GM23248 (cell line): ENCODE measurements around the gene ZBTB7C. TPM values are rescaled to one million over a fixed set of nuclear protein-coding genes. Genes with fewer than 3 reads are reported as not detected.

Experiments
- DNase-seq: peaks from one replicate; pipeline ENCODE4 v3.0.0-alpha.2; 2015
- H2AFZ ChIP-seq: fragments of 200-600 bp; sonication (generic); 2 replicates; pipeline ENCODE4 v1.6.1; 2016; ENCODE audit warnings: antibody characterized with exemption
- H3F3A ChIP-seq: fragments of 200-600 bp; sonication (generic); 2 replicates; pipeline ENCODE4 v1.6.1; 2016; ENCODE audit warnings: mild to moderate bottlenecking, antibody characterized with exemption, mixed run types; ENCODE audit not compliant: insufficient read depth
- H3K27ac ChIP-seq: fragments of 200-600 bp; sonication (generic); 2 replicates; pipeline ENCODE4 v1.5.1; 2016; ENCODE audit warnings: mild to moderate bottlenecking
- H3K27me3 ChIP-seq: fragments of 200-600 bp; sonication (generic); replicated peaks from 2 replicates; pipeline ENCODE4 v1.6.1; 2016; ENCODE audit warnings: mild to moderate bottlenecking; ENCODE audit not compliant: insufficient read depth
- H3K36me3 ChIP-seq: fragments of 200-600 bp; sonication (generic); 2 replicates; pipeline ENCODE4 v1.6.1; 2016; ENCODE audit warnings: low read depth, mild to moderate bottlenecking
- H3K4me1 ChIP-seq: fragments of 200-600 bp; sonication (generic); 2 replicates; pipeline ENCODE4 v1.6.1; 2016; ENCODE audit warnings: mild to moderate bottlenecking; ENCODE audit not compliant: insufficient read depth
- H3K4me2 ChIP-seq: fragments of 200-600 bp; sonication (generic); one replicate; pipeline ENCODE4 v1.6.1; 2016; ENCODE audit warnings: mild to moderate bottlenecking; ENCODE audit not compliant: unreplicated experiment
- H3K4me3 ChIP-seq: fragments of 200-600 bp; sonication (generic); 2 replicates; pipeline ENCODE4 v1.5.1; 2016; ENCODE audit warnings: mild to moderate bottlenecking
- H3K79me2 ChIP-seq: fragments of 200-600 bp; sonication (generic); 2 replicates; pipeline ENCODE4 v1.6.1; 2016; ENCODE audit warnings: mild to moderate bottlenecking; ENCODE audit not compliant: insufficient read depth
- H3K9ac ChIP-seq: fragments of 200-600 bp; sonication (generic); 2 replicates; pipeline ENCODE4 v1.6.1; 2016; ENCODE audit warnings: mild to moderate bottlenecking
- H3K9me2 ChIP-seq: fragments of 200-600 bp; sonication (generic); 2 replicates; pipeline ENCODE4 v1.6.1; 2016; ENCODE audit warnings: mixed run types, mild to moderate bottlenecking, moderate library complexity; ENCODE audit not compliant: insufficient read depth
- H3K9me3 ChIP-seq: fragments of 200-600 bp; sonication (generic); one replicate; pipeline ENCODE4 v1.6.1; 2017; ENCODE audit warnings: low read depth
- H4K20me1 ChIP-seq: fragments of 200-600 bp; sonication (generic); 2 replicates; pipeline ENCODE4 v1.6.0; 2016; ENCODE audit not compliant: insufficient read depth
- EZH2 ChIP-seq: fragments of 200-600 bp; sonication (generic); IDR thresholded peaks from 2 replicates; pipeline ENCODE4 v1.6.1; 2018; ENCODE audit warnings: antibody characterized with exemption, mild to moderate bottlenecking; ENCODE audit not compliant: insufficient read depth, poor library complexity, severe bottlenecking
- EZH2phosphoT487 ChIP-seq: fragments of 200-600 bp; sonication (generic); IDR thresholded peaks from 2 replicates; pipeline ENCODE4 v1.6.1; 2018; ENCODE audit warnings: antibody characterized with exemption, moderate library complexity, mild to moderate bottlenecking, low read depth; ENCODE audit not compliant: insufficient read depth
- WGBS, 2 experiments: methylation state at CpG; one replicate each; pipeline ENCODE4 v1.1.6; 2015 to 2017; ENCODE audit warnings: low lambda C conversion rate in 2 of 2, low coverage in 1 of 2; ENCODE audit errors: missing lambda C conversion rate in 2 of 2; 5-methylcytosine and 5-hydroxymethylcytosine counted together
- in situ Hi-C: fragments of 300-500 bp; cut with MboI; formaldehyde crosslinking; loops from 2 replicates; pipeline ENCODE4 v1.15.0; 2020
- polyA plus RNA-seq: library from polyadenylated mRNA; unstranded; fragments of >200 nt; fragmentation: Nextera tagmentation; extraction: Ambion mirVana; gene quantifications from 2 replicates; pipeline ENCODE4 v1.2.1, GENCODE V29; 2016
- total RNA-seq: library from RNA; depleted of rRNA; stranded (reverse); fragments of >200 nt; shearing (Covaris generic); gene quantifications from 2 replicates; pipeline ENCODE4 v1.2.3, GENCODE V29; 2014

Gene ZBTB7C
- total and polyA plus RNA-seq, 2 experiments from 2014 or later = not detected

DNA sequence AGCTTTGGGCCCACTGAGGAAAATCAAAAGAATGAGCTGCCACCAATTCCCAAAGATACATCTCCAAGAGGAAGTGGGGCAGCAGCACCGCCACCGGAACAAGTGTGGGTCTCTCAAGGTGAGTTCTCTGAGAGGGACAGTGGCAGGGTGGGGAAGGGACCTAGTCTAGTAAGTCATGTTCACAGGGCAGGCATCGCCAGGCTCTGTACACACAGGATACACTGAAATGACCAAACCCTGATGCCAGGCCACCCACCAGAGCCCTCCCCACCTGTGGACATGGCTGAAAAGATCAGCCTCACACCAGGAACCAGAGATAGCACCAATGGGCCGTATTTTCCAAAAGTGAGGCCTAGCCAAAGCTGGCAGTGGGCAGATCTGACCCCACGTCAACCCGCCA is 370.5 kb downstream of the ZBTB7C start:
- H3K79me2 ChIP-seq = no peaks in the 10 kb centered on the region
- peaks cover 6% of the 10 kb centered on the region; the same call in 1 of the 2 replicates for H3K27me3 ChIP-seq
- H4K20me1 ChIP-seq = no peaks in the 10 kb centered on the region
- TF ChIP-seq EZH2phosphoT487 = no peak
- TF ChIP-seq EZH2 = no peak
- no peak overlapping the region for H3K4me3 ChIP-seq
- H3F3A ChIP-seq = peaks cover 5% of the 10 kb centered on the region; the same call in 1 of the 2 replicates
- 91 to 92% methylated on average over 6 of the region's 6 CpGs for WGBS, 2 experiments
- no peaks in the 10 kb centered on the region for H3K36me3 ChIP-seq
- no peaks in the 10 kb centered on the region for H3K9me2 ChIP-seq
- DNase-seq = no peak
- no peak overlapping the region for H2AFZ ChIP-seq
- peaks cover 9% of the 10 kb centered on the region; the same call in 1 of the 2 replicates for H3K4me1 ChIP-seq
- H3K4me2 ChIP-seq = no peak overlapping the region
- no peaks in the 10 kb centered on the region for H3K9me3 ChIP-seq
- in situ Hi-C loops = no loop called here
- no peak overlapping the region for H3K9ac ChIP-seq
- no peak overlapping the region for H3K27ac ChIP-seq

DNA sequence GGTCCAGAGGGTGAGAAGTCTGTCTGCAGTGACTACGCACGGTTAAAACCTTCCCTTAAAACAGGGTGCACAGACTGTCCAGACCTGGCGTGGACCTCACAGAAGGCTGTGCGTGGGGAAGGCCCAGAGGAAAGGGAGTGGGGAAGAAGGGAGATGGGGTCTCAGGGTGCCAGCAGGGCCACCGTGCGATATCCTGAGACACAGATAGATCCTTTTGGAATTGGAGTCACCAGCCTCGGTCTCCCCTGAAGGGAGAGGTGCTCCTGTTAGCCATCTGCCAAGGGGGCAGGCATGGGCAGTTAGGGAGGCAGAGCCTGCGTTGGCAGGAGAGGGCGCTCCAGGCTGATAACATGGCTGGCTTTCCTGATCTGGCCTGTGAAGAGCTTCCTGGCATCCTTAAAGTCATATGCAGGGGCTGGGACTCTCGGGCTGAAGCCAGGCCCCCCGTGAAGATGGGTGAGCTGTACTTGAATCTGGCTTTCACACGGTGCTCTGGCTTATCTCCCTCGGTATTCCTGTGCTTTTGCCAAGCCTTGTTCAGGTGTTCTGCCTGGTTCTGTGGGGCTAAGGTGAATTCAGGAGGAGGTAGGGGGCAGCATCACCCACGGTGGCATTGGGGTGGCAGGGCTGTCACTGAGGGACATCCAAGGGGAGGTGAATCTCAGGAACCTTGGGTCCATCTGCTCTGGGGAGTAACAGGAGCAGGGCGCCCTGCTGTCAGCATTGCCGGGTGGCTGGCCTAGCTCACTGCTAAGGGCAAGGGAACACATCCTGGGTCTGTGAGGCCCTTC is 371.5 kb downstream of the ZBTB7C start:
- no peaks in the 10 kb centered on the region for H3K9me3 ChIP-seq
- in situ Hi-C loops = no loop called here
- H3K4me1 ChIP-seq = peaks cover 10% of the 10 kb centered on the region; the same call in 1 of the 2 replicates
- H3K27me3 ChIP-seq = no peaks in the 10 kb centered on the region
- no peaks in the 10 kb centered on the region for H4K20me1 ChIP-seq
- 64 to 68% methylated on average over 16 of the region's 16 CpGs for WGBS, 2 experiments
- TF ChIP-seq EZH2phosphoT487 = no peak
- TF ChIP-seq EZH2 = no peak
- peak; percentile 20 for DNase-seq
- no peak overlapping the region for H3K27ac ChIP-seq
- H3F3A ChIP-seq = peaks cover 6% of the 10 kb centered on the region; the same call in 1 of the 2 replicates
- no peak overlapping the region for H2AFZ ChIP-seq
- H3K4me2 ChIP-seq = no peak overlapping the region
- H3K9me2 ChIP-seq = no peaks in the 10 kb centered on the region
- H3K9ac ChIP-seq = no peak overlapping the region
- H3K4me3 ChIP-seq = no peak overlapping the region
- H3K36me3 ChIP-seq = no peaks in the 10 kb centered on the region
- H3K79me2 ChIP-seq = no peaks in the 10 kb centered on the region

DNA sequence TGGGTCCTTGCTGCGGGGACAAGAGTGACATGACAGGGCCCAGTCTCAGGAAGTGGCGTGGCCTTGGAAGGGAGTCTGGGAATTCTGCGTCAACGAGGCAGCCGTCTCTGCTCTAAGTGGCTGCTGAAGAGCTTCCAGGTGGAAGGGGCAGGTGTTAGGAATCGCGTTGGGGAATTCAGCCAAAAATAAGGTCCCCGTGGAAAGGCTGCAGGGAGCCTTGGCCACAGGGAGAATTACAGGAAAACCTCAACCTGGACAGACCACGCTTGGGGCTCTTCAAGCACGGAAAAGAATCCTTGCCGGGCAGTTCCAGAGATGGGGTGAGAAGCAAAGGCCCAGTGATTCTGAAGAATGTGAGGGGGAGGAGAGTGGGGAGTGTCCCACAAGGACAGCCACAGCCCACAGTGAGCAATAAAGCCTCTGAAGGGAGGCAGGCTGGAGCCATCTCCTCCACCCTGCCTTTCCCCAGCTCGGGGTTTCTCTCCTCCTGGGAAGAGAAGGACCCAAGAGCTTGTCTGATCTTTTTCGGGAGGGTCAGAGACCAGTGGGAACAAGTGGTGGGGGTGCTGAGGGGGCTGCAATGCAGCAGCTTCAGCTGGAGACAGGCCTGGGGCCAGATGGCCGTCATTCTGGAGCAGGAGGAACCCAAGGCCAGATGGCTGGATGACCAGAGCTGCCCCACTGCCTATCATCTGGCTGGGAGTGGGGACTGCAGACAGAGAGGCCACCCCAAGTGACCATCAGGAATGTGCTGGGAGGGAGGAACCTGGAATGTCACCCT is 372.4 kb downstream of the ZBTB7C start:
- H3F3A ChIP-seq = peaks cover 6% of the 10 kb centered on the region; the same call in 1 of the 2 replicates
- no peak overlapping the region for H3K4me2 ChIP-seq
- no peak overlapping the region for H2AFZ ChIP-seq
- H3K36me3 ChIP-seq = no peaks in the 10 kb centered on the region
- 43 to 48% methylated on average over 14 of the region's 14 CpGs for WGBS, 2 experiments
- H3K4me1 ChIP-seq = peaks cover 10% of the 10 kb centered on the region; the same call in 1 of the 2 replicates
- no peak overlapping the region for H3K27ac ChIP-seq
- H3K27me3 ChIP-seq = no peaks in the 10 kb centered on the region
- H4K20me1 ChIP-seq = no peaks in the 10 kb centered on the region
- H3K9me3 ChIP-seq = no peaks in the 10 kb centered on the region
- no peaks in the 10 kb centered on the region for H3K79me2 ChIP-seq
- DNase-seq = peak; percentile 56
- TF ChIP-seq EZH2 (no peak), EZH2phosphoT487 (no peak)
- no peak overlapping the region for H3K9ac ChIP-seq
- H3K4me3 ChIP-seq = no peak overlapping the region
- no peaks in the 10 kb centered on the region for H3K9me2 ChIP-seq
- in situ Hi-C loops = no loop called here

DNA sequence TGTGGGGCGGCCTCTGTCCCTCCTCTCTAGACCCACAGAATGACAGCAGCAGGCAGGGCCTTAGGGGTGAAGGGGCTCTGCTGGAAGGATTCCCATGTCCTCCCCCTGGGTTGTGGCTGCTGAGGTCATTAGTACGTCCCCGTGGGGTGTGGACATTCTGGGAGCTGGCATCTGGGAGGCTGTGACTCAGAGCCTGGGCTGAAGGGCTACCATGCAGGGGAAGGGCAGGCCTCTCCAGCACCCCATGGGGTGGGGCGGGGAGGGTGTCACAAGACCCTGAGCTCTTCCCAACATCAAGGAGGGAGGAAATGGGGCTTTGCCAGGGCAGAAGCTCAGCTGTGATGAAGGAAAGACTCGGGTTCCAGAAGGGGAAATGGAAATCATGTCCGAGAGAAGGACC is 373.0 kb downstream of the ZBTB7C start:
- Histone ChIP-seq H4K20me1 (no peaks in the 10 kb centered on the region), H3K4me2 (no peak overlapping the region), H3K27me3 (no peaks in the 10 kb centered on the region), H2AFZ (no peak overlapping the region), H3K36me3 (no peaks in the 10 kb centered on the region), H3K4me1 (peaks cover 10% of the 10 kb centered on the region; the same call in 1 of the 2 replicates), H3K9ac (no peak overlapping the region), H3K9me2 (no peaks in the 10 kb centered on the region), H3K9me3 (no peaks in the 10 kb centered on the region), H3F3A (peaks cover 6% of the 10 kb centered on the region; the same call in 1 of the 2 replicates), H3K79me2 (no peaks in the 10 kb centered on the region), H3K27ac (no peak overlapping the region), H3K4me3 (no peak overlapping the region)
- peak; percentile 33 for DNase-seq
- in situ Hi-C loops = no loop called here
- 44 to 50% methylated on average over 6 of the region's 6 CpGs for WGBS, 2 experiments
- no peak for TF ChIP-seq EZH2phosphoT487
- TF ChIP-seq EZH2 = no peak
